Gastroesophageal sphincter (tissue), 3 donors: ENCODE data around the gene FYTTD1.

ENCODE experiments used
- POLR2A ChIP-seq, 2 donors: fragments of 450-650 bp; IDR thresholded peaks; one replicate each; pipeline ENCODE4 v1.6.1; 2017; ENCODE audit warnings: antibody characterized with exemption in 2 of 2, mild to moderate bottlenecking in 2 of 2, moderate library complexity in 1 of 2
- TF ChIP-seq, protein P1 (sequence below), 4 experiments: fragments of 200-600 bp in 2 of 4; fragments of 450-650 bp in 2 of 4; sonication (generic) in 1 of 4; IDR thresholded peaks; one replicate each; pipeline ENCODE4 v1.5.1; 2017 to 2019; ENCODE audit warnings: antibody characterized with exemption in 4 of 4, mild to moderate bottlenecking in 2 of 4, moderate library complexity in 2 of 4

DNA sequence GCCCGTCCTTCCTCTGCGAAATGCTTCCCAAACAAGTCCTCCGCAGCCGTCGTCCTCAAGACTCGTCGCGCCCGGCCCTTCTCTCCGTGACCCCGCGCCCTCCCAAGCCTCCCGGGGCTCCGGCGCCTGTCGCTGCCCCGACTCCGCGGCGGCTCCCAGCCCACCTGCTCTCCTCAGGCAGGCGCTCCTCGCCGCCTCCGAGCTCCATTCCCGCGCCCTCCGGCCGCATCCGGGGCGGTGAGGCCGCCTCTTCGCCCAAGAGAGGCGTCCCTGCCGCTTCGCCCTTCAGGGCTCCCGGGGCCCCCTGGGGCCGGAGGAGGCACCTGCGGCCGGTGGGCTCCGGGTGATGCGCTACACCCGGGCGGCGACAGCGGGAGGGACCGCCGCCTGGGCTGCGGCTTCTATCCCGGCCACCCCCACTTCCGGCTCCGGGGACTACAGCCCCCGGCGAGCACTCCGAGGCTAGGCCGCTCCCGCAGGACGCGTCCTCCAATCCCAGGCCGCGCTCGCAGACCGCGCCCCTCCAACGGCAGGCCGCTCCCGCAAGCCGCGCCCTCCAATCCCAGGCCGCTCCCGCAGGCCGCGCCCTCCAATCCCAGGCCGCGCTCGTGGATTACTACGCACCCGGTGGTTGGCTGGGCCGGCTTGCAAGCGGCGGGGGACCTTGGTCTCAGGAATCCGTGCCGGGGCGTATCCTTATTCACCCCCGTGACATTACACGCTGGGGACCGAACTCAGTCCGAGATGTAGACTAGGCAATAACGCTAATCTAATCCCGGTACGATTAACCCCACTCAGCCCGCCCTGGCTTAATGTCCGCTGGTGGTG is 13.0 kb upstream of the FYTTD1 start, which contains the start of gene RUBCN:
- TF ChIP-seq, protein P1, sequence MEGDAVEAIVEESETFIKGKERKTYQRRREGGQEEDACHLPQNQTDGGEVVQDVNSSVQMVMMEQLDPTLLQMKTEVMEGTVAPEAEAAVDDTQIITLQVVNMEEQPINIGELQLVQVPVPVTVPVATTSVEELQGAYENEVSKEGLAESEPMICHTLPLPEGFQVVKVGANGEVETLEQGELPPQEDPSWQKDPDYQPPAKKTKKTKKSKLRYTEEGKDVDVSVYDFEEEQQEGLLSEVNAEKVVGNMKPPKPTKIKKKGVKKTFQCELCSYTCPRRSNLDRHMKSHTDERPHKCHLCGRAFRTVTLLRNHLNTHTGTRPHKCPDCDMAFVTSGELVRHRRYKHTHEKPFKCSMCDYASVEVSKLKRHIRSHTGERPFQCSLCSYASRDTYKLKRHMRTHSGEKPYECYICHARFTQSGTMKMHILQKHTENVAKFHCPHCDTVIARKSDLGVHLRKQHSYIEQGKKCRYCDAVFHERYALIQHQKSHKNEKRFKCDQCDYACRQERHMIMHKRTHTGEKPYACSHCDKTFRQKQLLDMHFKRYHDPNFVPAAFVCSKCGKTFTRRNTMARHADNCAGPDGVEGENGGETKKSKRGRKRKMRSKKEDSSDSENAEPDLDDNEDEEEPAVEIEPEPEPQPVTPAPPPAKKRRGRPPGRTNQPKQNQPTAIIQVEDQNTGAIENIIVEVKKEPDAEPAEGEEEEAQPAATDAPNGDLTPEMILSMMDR (IDR thresholded peaks at IDR 0.05): peak in 1 of 4 experiments; percentile 17
- peak; percentile 77 to 84 for TF ChIP-seq POLR2A (IDR thresholded peaks at IDR 0.05)
